Panc1 (cell line): ENCODE measurements around the gene CBARP. TPM values are rescaled to one million over a fixed set of nuclear protein-coding genes. Genes with fewer than 3 reads are reported as not detected.

Experiments
- ATAC-seq: fragments of 200-7000 bp; cut with Tn5 transposase; 2 replicates; pipeline ENCODE4 v1.9.1; 2020; ENCODE audit warnings: mild to moderate bottlenecking, moderate library complexity
- BruUV-seq: library from RNA; stranded (reverse); fragments of 400-500 nt; replicated peaks from 2 replicates; lab custom pipeline; 2021; lab: Mats Ljungman, UMichigan
- CTCF ChIA-PET: fragments of 300-600 bp; sonication (Branson Sonifier 250); formaldehyde crosslinking; loops from one replicate; lab custom pipeline; 2022; ENCODE audit warnings: antibody characterized with exemption; lab: Charles Lee
- POLR2A ChIA-PET: fragments of 300-600 bp; sonication (Branson Sonifier 250); formaldehyde crosslinking; loops from one replicate; lab custom pipeline; 2022; ENCODE audit warnings: antibody characterized with exemption; lab: Charles Lee
- DNase-seq: peaks from one replicate; pipeline ENCODE4 v3.0.0-alpha.2; 2010; ENCODE audit warnings: low read depth, low spot score
- H3K27ac ChIP-seq: 2 replicates; pipeline ENCODE4 v1.5.1; 2011; ENCODE audit warnings: mild to moderate bottlenecking, low read length, inconsistent platforms
- H3K27me3 ChIP-seq: fragments of 200-500 bp; sonication (Bioruptor generic); 2 replicates; pipeline ENCODE4 v1.6.0; 2014; ENCODE audit warnings: low read length, inconsistent platforms; ENCODE audit not compliant: control insufficient read depth, insufficient read depth
- H3K36me3 ChIP-seq: fragments of 200-500 bp; sonication (Bioruptor generic); 2 replicates; pipeline ENCODE4 v1.5.1; 2014; ENCODE audit warnings: inconsistent platforms, mild to moderate bottlenecking, low read length, moderate library complexity; ENCODE audit not compliant: control insufficient read depth, insufficient read depth
- H3K4me1 ChIP-seq: 2 replicates; pipeline ENCODE4 v1.5.1; 2011; ENCODE audit warnings: inconsistent platforms, mild to moderate bottlenecking, low read length, moderate library complexity; ENCODE audit not compliant: control insufficient read depth, insufficient read depth
- H3K4me3 ChIP-seq, 2 experiments: 2 replicates each; pipeline ENCODE4 v1.5.1; 2011 to 2012; ENCODE audit warnings: low read depth in 2 of 2, low read length in 2 of 2, mild to moderate bottlenecking in 2 of 2, inconsistent platforms in 1 of 2, moderate library complexity in 1 of 2
- H3K9me3 ChIP-seq: fragments of 200-500 bp; sonication (Bioruptor generic); 2 replicates; pipeline ENCODE4 v1.5.1; 2014; ENCODE audit warnings: low read depth, mild to moderate bottlenecking, inconsistent platforms, low read length, moderate library complexity; ENCODE audit not compliant: control insufficient read depth, insufficient read depth
- POLR2AphosphoS5 ChIP-seq: IDR thresholded peaks from 2 replicates; pipeline ENCODE4 v1.6.1; 2012; ENCODE audit warnings: mild to moderate bottlenecking, low read depth, low read length, moderate library complexity
- SIN3A ChIP-seq: IDR thresholded peaks from 2 replicates; pipeline ENCODE4 v1.6.1; 2012; ENCODE audit warnings: low read depth, mild to moderate bottlenecking, low read length, moderate library complexity, borderline replicate concordance; ENCODE audit not compliant: insufficient read depth
- TCF7L2 ChIP-seq: IDR thresholded peaks from 2 replicates; pipeline ENCODE4 v1.6.1; 2011; ENCODE audit warnings: mild to moderate bottlenecking, low read depth, low read length, inconsistent platforms
- in situ Hi-C: cut with HindIII; loops from 2 replicates; pipeline ENCODE4 v1.10.0; 2016; ENCODE audit warnings: low sequenced_read_pairs, low pct_unique_long_range_greater_than_20kb
- intact Hi-C: fragments of 100-400 bp; cut with micrococcal nuclease; formaldehyde crosslinking; loops from one replicate; pipeline ENCODE4 v1.10.0; 2022; ENCODE audit not compliant: unreplicated experiment
- total RNA-seq: library from RNA; stranded (reverse); gene quantifications from one replicate; pipeline ENCODE4 v1.2.1, GENCODE V29; 2021; ENCODE audit not compliant: unreplicated experiment
- TF ChIP-seq, protein P1 (sequence below), 2 experiments: IDR thresholded peaks; 2 replicates each; pipeline ENCODE4 v1.6.1; 2011 to 2012; ENCODE audit warnings: low read depth in 2 of 2, control low read depth in 1 of 2, low read length in 1 of 2, mild to moderate bottlenecking in 1 of 2, moderate library complexity in 1 of 2; ENCODE audit not compliant: insufficient read depth in 1 of 2
- TF ChIP-seq, protein P2 (sequence below): fragments of 450-650 bp; IDR thresholded peaks from 2 replicates; pipeline ENCODE4 v1.5.1; 2017; ENCODE audit warnings: mild to moderate bottlenecking

CBARP gene
- total RNA-seq, 1 experiment from 2014 or later = 14.5 TPM

DNA sequence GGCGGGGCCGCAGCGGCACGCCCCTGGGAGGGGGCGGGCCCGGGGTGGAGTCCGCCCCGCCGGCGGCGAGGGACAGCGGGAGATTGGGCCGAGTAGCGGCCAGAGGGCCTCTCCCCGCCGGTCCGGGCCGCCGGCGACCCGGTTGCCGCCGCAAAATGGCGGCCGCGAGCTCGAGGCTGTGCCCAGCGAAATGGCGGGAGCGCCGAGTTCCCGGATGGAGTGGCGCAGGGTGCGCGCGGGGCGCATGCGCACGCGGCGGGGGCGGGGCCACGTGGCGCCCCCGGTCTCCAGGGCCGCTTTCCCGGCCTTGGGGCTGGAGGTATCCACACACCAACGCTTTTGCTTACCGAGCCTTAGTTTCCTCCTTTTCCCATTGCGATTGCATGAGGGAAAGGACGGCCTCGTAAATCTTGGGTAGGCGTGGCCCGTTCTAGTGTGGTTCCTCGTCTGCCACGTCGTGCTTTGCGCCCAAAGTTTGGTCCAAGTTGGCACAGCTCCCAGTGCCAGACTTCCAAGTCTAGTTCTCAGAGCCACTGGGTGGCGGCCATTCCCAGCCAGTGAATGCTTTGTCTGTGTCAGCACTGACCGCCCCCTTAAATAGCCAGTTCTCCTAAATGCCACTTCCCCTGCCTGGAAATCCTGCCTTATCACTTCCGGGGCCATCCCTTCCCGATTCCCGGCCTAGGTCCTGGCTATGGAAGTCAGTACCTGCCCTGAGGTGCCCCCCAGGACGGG lies 31.8 kb upstream of the CBARP start:
- H3K27ac ChIP-seq = peak overlapping the region; percentile 91
- ChIA-PET CTCF (interaction anchor here (2.1 kb wide), 1 partner anchor 25 kb away, joined by 6 read pairs; no protein-coding TSS in a partner anchor), POLR2A (interaction anchor here (0.6 to 0.8 kb wide), 7 partner anchors 16 to 245 kb away, joined by 3 to 22 read pairs (median 4); no protein-coding TSS in a partner anchor)
- intact Hi-C loops = loop anchor here (10.0 kb wide), 1 partner anchor 105 kb away; no protein-coding TSS in a partner anchor
- H3K36me3 ChIP-seq = no peaks in the 10 kb centered on the region; the same call in 1 of the 2 replicates
- in situ Hi-C loops = no loop called here
- BruUV-seq = no TSS peak
- H3K9me3 ChIP-seq = no peaks in the 10 kb centered on the region
- peak; percentile 26 for ATAC-seq
- peak overlapping the region; percentile 54 to 72 for H3K4me3 ChIP-seq
- peaks cover 40% of the 10 kb centered on the region for H3K4me1 ChIP-seq
- no peaks in the 10 kb centered on the region for H3K27me3 ChIP-seq
- TF ChIP-seq, protein P1, sequence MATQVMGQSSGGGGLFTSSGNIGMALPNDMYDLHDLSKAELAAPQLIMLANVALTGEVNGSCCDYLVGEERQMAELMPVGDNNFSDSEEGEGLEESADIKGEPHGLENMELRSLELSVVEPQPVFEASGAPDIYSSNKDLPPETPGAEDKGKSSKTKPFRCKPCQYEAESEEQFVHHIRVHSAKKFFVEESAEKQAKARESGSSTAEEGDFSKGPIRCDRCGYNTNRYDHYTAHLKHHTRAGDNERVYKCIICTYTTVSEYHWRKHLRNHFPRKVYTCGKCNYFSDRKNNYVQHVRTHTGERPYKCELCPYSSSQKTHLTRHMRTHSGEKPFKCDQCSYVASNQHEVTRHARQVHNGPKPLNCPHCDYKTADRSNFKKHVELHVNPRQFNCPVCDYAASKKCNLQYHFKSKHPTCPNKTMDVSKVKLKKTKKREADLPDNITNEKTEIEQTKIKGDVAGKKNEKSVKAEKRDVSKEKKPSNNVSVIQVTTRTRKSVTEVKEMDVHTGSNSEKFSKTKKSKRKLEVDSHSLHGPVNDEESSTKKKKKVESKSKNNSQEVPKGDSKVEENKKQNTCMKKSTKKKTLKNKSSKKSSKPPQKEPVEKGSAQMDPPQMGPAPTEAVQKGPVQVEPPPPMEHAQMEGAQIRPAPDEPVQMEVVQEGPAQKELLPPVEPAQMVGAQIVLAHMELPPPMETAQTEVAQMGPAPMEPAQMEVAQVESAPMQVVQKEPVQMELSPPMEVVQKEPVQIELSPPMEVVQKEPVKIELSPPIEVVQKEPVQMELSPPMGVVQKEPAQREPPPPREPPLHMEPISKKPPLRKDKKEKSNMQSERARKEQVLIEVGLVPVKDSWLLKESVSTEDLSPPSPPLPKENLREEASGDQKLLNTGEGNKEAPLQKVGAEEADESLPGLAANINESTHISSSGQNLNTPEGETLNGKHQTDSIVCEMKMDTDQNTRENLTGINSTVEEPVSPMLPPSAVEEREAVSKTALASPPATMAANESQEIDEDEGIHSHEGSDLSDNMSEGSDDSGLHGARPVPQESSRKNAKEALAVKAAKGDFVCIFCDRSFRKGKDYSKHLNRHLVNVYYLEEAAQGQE (IDR thresholded peaks at IDR 0.05; ENCODE audit: insufficient read depth in 1 of 2, low read depth in 2 of 2, low read length in 1 of 2) = no peak
- TF ChIP-seq POLR2AphosphoS5 (peak; percentile 93), SIN3A (peak; percentile 13; the same call in 1 of the 2 replicates), TCF7L2 (no peak)
- TF ChIP-seq, protein P2, sequence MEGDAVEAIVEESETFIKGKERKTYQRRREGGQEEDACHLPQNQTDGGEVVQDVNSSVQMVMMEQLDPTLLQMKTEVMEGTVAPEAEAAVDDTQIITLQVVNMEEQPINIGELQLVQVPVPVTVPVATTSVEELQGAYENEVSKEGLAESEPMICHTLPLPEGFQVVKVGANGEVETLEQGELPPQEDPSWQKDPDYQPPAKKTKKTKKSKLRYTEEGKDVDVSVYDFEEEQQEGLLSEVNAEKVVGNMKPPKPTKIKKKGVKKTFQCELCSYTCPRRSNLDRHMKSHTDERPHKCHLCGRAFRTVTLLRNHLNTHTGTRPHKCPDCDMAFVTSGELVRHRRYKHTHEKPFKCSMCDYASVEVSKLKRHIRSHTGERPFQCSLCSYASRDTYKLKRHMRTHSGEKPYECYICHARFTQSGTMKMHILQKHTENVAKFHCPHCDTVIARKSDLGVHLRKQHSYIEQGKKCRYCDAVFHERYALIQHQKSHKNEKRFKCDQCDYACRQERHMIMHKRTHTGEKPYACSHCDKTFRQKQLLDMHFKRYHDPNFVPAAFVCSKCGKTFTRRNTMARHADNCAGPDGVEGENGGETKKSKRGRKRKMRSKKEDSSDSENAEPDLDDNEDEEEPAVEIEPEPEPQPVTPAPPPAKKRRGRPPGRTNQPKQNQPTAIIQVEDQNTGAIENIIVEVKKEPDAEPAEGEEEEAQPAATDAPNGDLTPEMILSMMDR = no peak
- no peak for DNase-seq

DNA sequence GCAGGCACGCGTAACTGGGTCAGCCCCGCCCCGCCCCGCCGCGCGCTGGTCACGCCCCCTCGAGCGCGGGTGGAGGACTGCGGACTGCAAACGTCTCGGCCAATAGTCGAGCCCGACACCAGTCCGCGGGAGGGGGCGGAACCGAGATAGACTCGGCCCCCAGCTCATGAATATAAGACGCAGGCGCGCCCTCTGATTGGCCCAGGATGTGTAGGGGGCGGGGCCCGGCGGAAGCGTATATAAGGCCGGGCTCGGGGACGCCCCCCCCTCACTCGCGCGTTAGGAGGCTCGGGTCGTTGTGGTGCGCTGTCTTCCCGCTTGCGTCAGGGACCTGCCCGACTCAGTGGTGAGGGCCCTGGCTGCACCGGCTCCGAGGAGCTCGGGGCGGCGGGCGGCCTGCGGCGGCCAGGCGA lies 31.3 kb upstream of the CBARP start, which contains the start of gene CIRBP:
TSS of gene CIRBP (plus strand) at position 268 of the 413 bp plus-strand sequence. CDS start 1,602 bp downstream, outside the sequence.
- DNase-seq = no peak
- BruUV-seq = no TSS peak
- ATAC-seq = peak; percentile 64
- TF ChIP-seq, protein P2 = no peak
- peak; percentile 96 for TF ChIP-seq POLR2AphosphoS5
- Histone ChIP-seq H3K27me3 (no peaks in the 10 kb centered on the region), H3K4me3 (peak within 1 kb of the TSS; percentile 54 to 72), H3K36me3 (no peaks in the 10 kb centered on the region; the same call in 1 of the 2 replicates), H3K9me3 (no peaks in the 10 kb centered on the region), H3K4me1 (peaks cover 40% of the 10 kb centered on the region), H3K27ac (peak within 1 kb of the TSS; percentile 91)
- POLR2A ChIA-PET = interaction anchor here (0.6 to 0.8 kb wide), 4 partner anchors 10 to 69 kb away, joined by 3 to 5 read pairs (median 4); no protein-coding TSS in a partner anchor
- intact Hi-C loops = no loop called here
- CTCF ChIA-PET = interaction anchor here (2.1 kb wide), 1 partner anchor 25 kb away, joined by 6 read pairs; no protein-coding TSS in a partner anchor
- in situ Hi-C loops = no loop called here
